Vagina (tissue), 2 donors: Measurements from ENCODE around the gene KLB. TPM values are rescaled to one million over a fixed set of nuclear protein-coding genes. Genes with fewer than 3 reads are reported as not detected.
"Not testable (repeated sequence)": the region's sequence is repeated elsewhere in the genome, so short reads cannot be mapped to it uniquely, and the experiment has no call there.

Experiments used
- DNase-seq, 2 donors: peaks; one replicate each; pipeline ENCODE4 v3.0.0-alpha.2; 2017; ENCODE audit errors: extremely low spot score in 2 of 2
- H3K27ac ChIP-seq: fragments of 200-600 bp; sonication (generic); one replicate; pipeline ENCODE4 v1.5.1; 2019
- H3K27me3 ChIP-seq: fragments of 200-600 bp; sonication (generic); one replicate; pipeline ENCODE4 v1.5.1; 2019
- H3K36me3 ChIP-seq, 2 donors: fragments of 200-600 bp; sonication (generic); one replicate each; pipeline ENCODE4 v1.5.1; 2017 to 2019
- H3K4me1 ChIP-seq: fragments of 200-600 bp; sonication (generic); one replicate; pipeline ENCODE4 v1.5.1; 2019
- H3K4me3 ChIP-seq, 2 donors: fragments of 200-600 bp; sonication (generic); 1 replicate in 1 of 2; 2 replicates in 1 of 2; pipeline ENCODE4 v1.5.1; 2016 to 2019
- H3K9me3 ChIP-seq: fragments of 200-600 bp; sonication (generic); one replicate; pipeline ENCODE4 v1.5.1; 2019
- POLR2A ChIP-seq, 2 donors: fragments of 450-650 bp; IDR thresholded peaks; one replicate each; pipeline ENCODE4 v1.6.1; 2017; ENCODE audit warnings: antibody characterized with exemption in 2 of 2, mild to moderate bottlenecking in 2 of 2, moderate library complexity in 2 of 2
- POLR2AphosphoS5 ChIP-seq, 2 donors: sonication (generic); formaldehyde crosslinking; IDR thresholded peaks; one replicate each; pipeline ENCODE4 v1.9.0; 2017; ENCODE audit warnings: antibody characterized with exemption in 2 of 2, mild to moderate bottlenecking in 2 of 2, low read depth in 1 of 2; ENCODE audit not compliant: insufficient read depth in 1 of 2
- intact Hi-C: fragments of 100-400 bp; cut with DNase I; formaldehyde crosslinking; loops from one replicate; pipeline ENCODE4 v1.15.1; 2023
- total RNA-seq: library from RNA; depleted of rRNA; stranded (reverse); fragments of >200 nt; gene quantifications from one replicate; pipeline ENCODE4 v1.2.3, GENCODE V29; 2016
- TF ChIP-seq, protein P1 (sequence below), 3 experiments: fragments of 450-650 bp in 2 of 3; fragments of 200-600 bp in 1 of 3; sonication (generic) in 1 of 3; IDR thresholded peaks; one replicate each; pipeline ENCODE4 v1.5.1; 2017 to 2019; ENCODE audit warnings: antibody characterized with exemption in 3 of 3, mild to moderate bottlenecking in 2 of 3, moderate library complexity in 2 of 3

KLB gene
- total RNA-seq, 1 donor from 2014 or later: 1.2 TPM

DNA sequence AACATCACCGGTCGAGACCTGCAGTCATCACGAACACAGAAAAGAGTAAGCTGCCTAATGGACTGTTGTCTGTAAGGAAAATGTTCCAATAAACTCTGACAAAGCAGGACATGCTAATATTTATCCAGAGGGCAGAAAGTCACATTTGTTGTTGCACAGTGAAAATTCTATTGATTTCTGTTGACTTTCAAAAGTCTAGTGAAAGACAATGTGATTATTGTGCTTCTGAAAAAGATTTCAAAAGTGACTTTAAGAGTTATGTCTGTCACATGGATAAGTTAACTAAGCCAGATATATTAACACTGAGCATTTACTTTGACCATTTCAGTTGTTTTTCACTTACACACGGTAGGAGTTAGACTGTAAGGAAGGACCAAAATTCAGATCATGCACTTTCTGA is 31.3 kb upstream of the KLB start:
- Histone ChIP-seq H3K4me3 (no peak overlapping the region), H3K27ac (no peak overlapping the region), H3K4me1 (no peaks in the 10 kb centered on the region), H3K9me3 (no peaks in the 10 kb centered on the region), H3K36me3 (no peaks in the 10 kb centered on the region), H3K27me3 (no peaks in the 10 kb centered on the region)
- intact Hi-C loops: no loop called here
- no peak for DNase-seq
- TF ChIP-seq, protein P1, sequence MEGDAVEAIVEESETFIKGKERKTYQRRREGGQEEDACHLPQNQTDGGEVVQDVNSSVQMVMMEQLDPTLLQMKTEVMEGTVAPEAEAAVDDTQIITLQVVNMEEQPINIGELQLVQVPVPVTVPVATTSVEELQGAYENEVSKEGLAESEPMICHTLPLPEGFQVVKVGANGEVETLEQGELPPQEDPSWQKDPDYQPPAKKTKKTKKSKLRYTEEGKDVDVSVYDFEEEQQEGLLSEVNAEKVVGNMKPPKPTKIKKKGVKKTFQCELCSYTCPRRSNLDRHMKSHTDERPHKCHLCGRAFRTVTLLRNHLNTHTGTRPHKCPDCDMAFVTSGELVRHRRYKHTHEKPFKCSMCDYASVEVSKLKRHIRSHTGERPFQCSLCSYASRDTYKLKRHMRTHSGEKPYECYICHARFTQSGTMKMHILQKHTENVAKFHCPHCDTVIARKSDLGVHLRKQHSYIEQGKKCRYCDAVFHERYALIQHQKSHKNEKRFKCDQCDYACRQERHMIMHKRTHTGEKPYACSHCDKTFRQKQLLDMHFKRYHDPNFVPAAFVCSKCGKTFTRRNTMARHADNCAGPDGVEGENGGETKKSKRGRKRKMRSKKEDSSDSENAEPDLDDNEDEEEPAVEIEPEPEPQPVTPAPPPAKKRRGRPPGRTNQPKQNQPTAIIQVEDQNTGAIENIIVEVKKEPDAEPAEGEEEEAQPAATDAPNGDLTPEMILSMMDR (IDR thresholded peaks at IDR 0.05): no peak
- TF ChIP-seq POLR2AphosphoS5 (IDR thresholded peaks at IDR 0.05; ENCODE audit: insufficient read depth in 1 of 2, low read depth in 1 of 2) (no peak), POLR2A (IDR thresholded peaks at IDR 0.05) (no peak)

GRCh38 chr4:39383690-39384089 is 23.0 kb upstream of the KLB start:
- H3K4me3 ChIP-seq: no peak overlapping the region
- TF ChIP-seq, protein P1 (IDR thresholded peaks at IDR 0.05): no peak
- no peak for TF ChIP-seq POLR2A (IDR thresholded peaks at IDR 0.05)
- no peak for TF ChIP-seq POLR2AphosphoS5 (IDR thresholded peaks at IDR 0.05; ENCODE audit: insufficient read depth in 1 of 2, low read depth in 1 of 2)
- no peaks in the 10 kb centered on the region for H3K36me3 ChIP-seq
- intact Hi-C loops: no loop called here
- no peak for DNase-seq
- H3K9me3 ChIP-seq: no peaks in the 10 kb centered on the region
- H3K27me3 ChIP-seq: no peaks in the 10 kb centered on the region
- no peak overlapping the region for H3K27ac ChIP-seq
- no peaks in the 10 kb centered on the region for H3K4me1 ChIP-seq

GRCh38 chr4:39384563-39384962 is 22.2 kb upstream of the KLB start:
- H3K27ac ChIP-seq: no peak overlapping the region
- no peak for DNase-seq
- H3K36me3 ChIP-seq: no peaks in the 10 kb centered on the region
- intact Hi-C loops: no loop called here
- H3K4me1 ChIP-seq: no peaks in the 10 kb centered on the region
- H3K4me3 ChIP-seq: no peak overlapping the region
- H3K27me3 ChIP-seq: no peaks in the 10 kb centered on the region
- TF ChIP-seq, protein P1 (IDR thresholded peaks at IDR 0.05): no peak
- TF ChIP-seq POLR2AphosphoS5 (IDR thresholded peaks at IDR 0.05; ENCODE audit: insufficient read depth in 1 of 2, low read depth in 1 of 2) (no peak), POLR2A (IDR thresholded peaks at IDR 0.05) (no peak)
- no peaks in the 10 kb centered on the region for H3K9me3 ChIP-seq

- intact Hi-C loops: no loop called here
- Histone ChIP-seq H3K9me3 (no peaks in the 10 kb centered on the region), H3K4me1 (no peaks in the 10 kb centered on the region), H3K27ac (no peak overlapping the region), H3K27me3 (no peaks in the 10 kb centered on the region), H3K36me3 (no peaks in the 10 kb centered on the region), H3K4me3 (no peak overlapping the region)
- DNase-seq: no peak
- TF ChIP-seq, protein P1 (IDR thresholded peaks at IDR 0.05): no peak
- TF ChIP-seq POLR2A (IDR thresholded peaks at IDR 0.05) (no peak), POLR2AphosphoS5 (IDR thresholded peaks at IDR 0.05; ENCODE audit: insufficient read depth in 1 of 2, low read depth in 1 of 2) (no peak)
These were observed 16.1 kb upstream of the KLB start for GRCh38 chr4:39390603-39391002.

GRCh38 chr4:39394706-39395105 is 12.0 kb upstream of the KLB start:
- Histone ChIP-seq H3K4me1 (no peaks in the 10 kb centered on the region), H3K36me3 (no peaks in the 10 kb centered on the region), H3K27ac (no peak overlapping the region), H3K4me3 (no peak overlapping the region), H3K9me3 (no peaks in the 10 kb centered on the region), H3K27me3 (no peaks in the 10 kb centered on the region)
- TF ChIP-seq, protein P1 (IDR thresholded peaks at IDR 0.05): no peak
- no peak for TF ChIP-seq POLR2A (IDR thresholded peaks at IDR 0.05)
- no peak for TF ChIP-seq POLR2AphosphoS5 (IDR thresholded peaks at IDR 0.05; ENCODE audit: insufficient read depth in 1 of 2, low read depth in 1 of 2)
- DNase-seq: no peak
- intact Hi-C loops: no loop called here

- intact Hi-C loops: not testable (repeated sequence)
These were observed 5.1 kb upstream of the KLB start for GRCh38 chr4:39401640-39402039.

More at GRCh38 chr4:39401640-39402039, 5.1 kb upstream of the KLB start:
- H3K4me3 ChIP-seq, DNase-seq, H3K9me3 ChIP-seq, H3K27me3 ChIP-seq, H3K27ac ChIP-seq, H3K36me3 ChIP-seq, H3K4me1 ChIP-seq: not testable (repeated sequence)
